Transverse colon (tissue), 4 donors: ENCODE measurements around the gene COL6A2. TPM values are rescaled to one million over a fixed set of nuclear protein-coding genes. Genes with fewer than 3 reads are reported as not detected.

Experiments
- DNase-seq: peaks from one replicate; pipeline ENCODE4 v3.0.0-alpha.2; 2019
- H3K27ac ChIP-seq, 4 donors: fragments of 200-600 bp; sonication (generic); 2 replicates each; pipeline ENCODE4 v1.5.1; 2016 to 2018; ENCODE audit warnings: inconsistent platforms in 4 of 4
- H3K27me3 ChIP-seq: fragments of 200-600 bp; sonication (generic); 2 replicates; pipeline ENCODE4 v1.5.1; 2017; ENCODE audit warnings: inconsistent platforms
- H3K36me3 ChIP-seq, 4 donors: fragments of 200-600 bp; sonication (generic); 2 replicates each; pipeline ENCODE4 v1.5.1; 2017 to 2019; ENCODE audit warnings: inconsistent platforms in 4 of 4
- H3K4me1 ChIP-seq, 4 donors: fragments of 200-600 bp; sonication (generic); 2 replicates each; pipeline ENCODE4 v1.5.1; 2017 to 2020; ENCODE audit warnings: inconsistent platforms in 4 of 4
- H3K4me3 ChIP-seq, 4 donors: fragments of 200-600 bp; sonication (generic); 1 replicate in 1 of 4; 2 replicates in 3 of 4; pipeline versions ENCODE4 v1.5.1 to v1.6.1; 2017 to 2019; ENCODE audit warnings: inconsistent platforms in 4 of 4
- H3K9me3 ChIP-seq, 2 donors: fragments of 200-600 bp; sonication (generic); 2 replicates each; pipeline ENCODE4 v1.5.1; 2017 to 2019; ENCODE audit warnings: inconsistent platforms in 2 of 2
- EP300 ChIP-seq: sonication (generic); formaldehyde crosslinking; IDR thresholded peaks from one replicate; pipeline ENCODE4 v1.6.1; 2017; ENCODE audit warnings: antibody characterized with exemption, low read depth
- POLR2A ChIP-seq: fragments of 450-650 bp; IDR thresholded peaks from one replicate; pipeline ENCODE4 v1.6.1; 2016; ENCODE audit warnings: antibody characterized with exemption, mild to moderate bottlenecking, moderate library complexity
- POLR2AphosphoS5 ChIP-seq, 3 donors: sonication (generic); formaldehyde crosslinking; IDR thresholded peaks; one replicate each; pipeline ENCODE4 v1.6.1; 2016; ENCODE audit warnings: antibody characterized with exemption in 3 of 3
- WGBS, 2 donors: methylation state at CpG; one replicate each; pipeline ENCODE4 v1.1.5; 2018; ENCODE audit warnings: low coverage in 1 of 2; 5-methylcytosine and 5-hydroxymethylcytosine counted together
- in situ Hi-C, 4 donors: fragments of 200-750 bp; cut with MboI; loops; one replicate each; pipeline versions ENCODE4 v1.15.0 to v1.15.1; 2017; ENCODE audit warnings: low sequenced_read_pairs in 3 of 4, low pct_ligation_motif_present in 1 of 4, low pct_unique_long_range_greater_than_20kb in 1 of 4
- intact Hi-C: fragments of 100-400 bp; cut with DNase I; formaldehyde crosslinking; loops from one replicate; pipeline ENCODE4 v1.15.1; 2023; ENCODE audit warnings: low total_unique reads
- total RNA-seq, 4 donors: library from RNA; depleted of rRNA; stranded (reverse); fragments of >200 nt; gene quantifications; one replicate each; pipeline ENCODE4 v1.1.0, GENCODE V29; 2016
- TF ChIP-seq, protein P1 (sequence below), 5 experiments: fragments of 200-600 bp in 3 of 5; fragments of 450-650 bp in 2 of 5; sonication (generic) in 3 of 5; IDR thresholded peaks; 1 replicate in 2 of 5; 2 replicates in 3 of 5; pipeline ENCODE4 v1.5.1; 2016 to 2017; ENCODE audit warnings: antibody characterized with exemption in 5 of 5, inconsistent platforms in 3 of 5, mild to moderate bottlenecking in 2 of 5, moderate library complexity in 1 of 5

Gene COL6A2
- total RNA-seq, 4 donors from 2014 or later = 172 to 550 (median 346) TPM

DNA sequence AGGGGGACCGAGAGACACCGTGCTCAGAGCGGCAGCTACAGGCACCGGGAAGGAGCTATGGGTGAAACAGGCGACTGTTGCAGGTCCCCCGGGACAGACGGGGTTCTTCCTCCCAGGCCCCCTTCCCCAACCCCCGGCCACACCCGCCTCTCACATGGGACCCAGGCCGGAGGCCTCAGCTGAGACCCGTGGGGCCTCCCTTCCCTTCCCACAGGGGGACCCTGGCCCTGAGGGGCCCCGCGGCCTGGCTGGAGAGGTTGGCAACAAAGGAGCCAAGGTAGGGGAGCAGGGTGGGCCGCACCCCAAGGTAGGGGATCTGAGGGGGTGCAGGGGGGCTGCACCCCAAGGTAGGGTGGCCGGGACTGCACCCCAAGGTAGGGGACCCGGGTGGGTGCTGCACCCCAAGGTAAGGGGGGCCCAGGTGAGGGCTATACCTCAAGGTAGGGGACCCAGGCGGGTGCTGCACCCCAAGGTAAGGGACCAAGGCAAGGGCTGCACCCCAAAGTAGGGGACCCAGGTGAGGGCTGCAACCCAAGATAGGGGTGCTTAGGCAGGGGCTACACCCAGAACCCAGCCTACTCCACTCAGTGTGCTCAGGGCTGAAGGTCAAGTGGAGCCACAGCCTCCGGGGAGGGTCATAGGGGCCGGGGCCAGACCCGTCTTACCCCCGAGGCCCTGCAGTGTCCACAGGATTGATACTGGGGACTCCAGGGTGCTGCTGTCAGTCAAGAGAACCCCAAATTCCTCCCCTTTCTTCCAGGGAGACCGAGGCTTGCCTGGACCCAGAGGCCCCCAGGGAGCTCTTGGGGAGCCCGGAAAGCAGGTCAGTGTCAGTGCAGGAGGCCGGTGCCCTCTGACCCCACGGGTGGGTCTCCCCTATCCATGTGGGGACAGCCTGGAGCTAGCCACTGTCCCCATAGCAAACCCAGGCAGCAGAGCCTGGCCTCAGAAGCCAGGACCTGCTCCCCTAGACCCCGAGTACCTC lies 22.7 kb downstream of the COL6A2 start:
- in situ Hi-C loops = loop anchor here in 1 of 4 donors (25.0 kb wide), 1 partner anchor 158 kb away; no protein-coding TSS in a partner anchor
- H3K27me3 ChIP-seq = no peaks in the 10 kb centered on the region
- TF ChIP-seq, protein P1, sequence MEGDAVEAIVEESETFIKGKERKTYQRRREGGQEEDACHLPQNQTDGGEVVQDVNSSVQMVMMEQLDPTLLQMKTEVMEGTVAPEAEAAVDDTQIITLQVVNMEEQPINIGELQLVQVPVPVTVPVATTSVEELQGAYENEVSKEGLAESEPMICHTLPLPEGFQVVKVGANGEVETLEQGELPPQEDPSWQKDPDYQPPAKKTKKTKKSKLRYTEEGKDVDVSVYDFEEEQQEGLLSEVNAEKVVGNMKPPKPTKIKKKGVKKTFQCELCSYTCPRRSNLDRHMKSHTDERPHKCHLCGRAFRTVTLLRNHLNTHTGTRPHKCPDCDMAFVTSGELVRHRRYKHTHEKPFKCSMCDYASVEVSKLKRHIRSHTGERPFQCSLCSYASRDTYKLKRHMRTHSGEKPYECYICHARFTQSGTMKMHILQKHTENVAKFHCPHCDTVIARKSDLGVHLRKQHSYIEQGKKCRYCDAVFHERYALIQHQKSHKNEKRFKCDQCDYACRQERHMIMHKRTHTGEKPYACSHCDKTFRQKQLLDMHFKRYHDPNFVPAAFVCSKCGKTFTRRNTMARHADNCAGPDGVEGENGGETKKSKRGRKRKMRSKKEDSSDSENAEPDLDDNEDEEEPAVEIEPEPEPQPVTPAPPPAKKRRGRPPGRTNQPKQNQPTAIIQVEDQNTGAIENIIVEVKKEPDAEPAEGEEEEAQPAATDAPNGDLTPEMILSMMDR (IDR thresholded peaks at IDR 0.05) = no peak
- TF ChIP-seq EP300 (no peak), POLR2A (no peak), POLR2AphosphoS5 (IDR thresholded peaks at IDR 0.05) (no peak)
- WGBS, 2 donors = 72% methylated on average over 16 of the region's 26 CpGs; no CpG with 5 or more reads in 1 of the 2 donors
- DNase-seq = no peak
- no peaks in the 10 kb centered on the region for H3K4me1 ChIP-seq
- H3K4me3 ChIP-seq = no peak overlapping the region
- H3K36me3 ChIP-seq = peaks cover 0 to 53% (median 4%) of the 10 kb centered on the region in 4 donors
- peak overlapping the region in 1 of 4 donors; percentile 34 for H3K27ac ChIP-seq
- no peaks in the 10 kb centered on the region for H3K9me3 ChIP-seq
- intact Hi-C loops = no loop called here

DNA sequence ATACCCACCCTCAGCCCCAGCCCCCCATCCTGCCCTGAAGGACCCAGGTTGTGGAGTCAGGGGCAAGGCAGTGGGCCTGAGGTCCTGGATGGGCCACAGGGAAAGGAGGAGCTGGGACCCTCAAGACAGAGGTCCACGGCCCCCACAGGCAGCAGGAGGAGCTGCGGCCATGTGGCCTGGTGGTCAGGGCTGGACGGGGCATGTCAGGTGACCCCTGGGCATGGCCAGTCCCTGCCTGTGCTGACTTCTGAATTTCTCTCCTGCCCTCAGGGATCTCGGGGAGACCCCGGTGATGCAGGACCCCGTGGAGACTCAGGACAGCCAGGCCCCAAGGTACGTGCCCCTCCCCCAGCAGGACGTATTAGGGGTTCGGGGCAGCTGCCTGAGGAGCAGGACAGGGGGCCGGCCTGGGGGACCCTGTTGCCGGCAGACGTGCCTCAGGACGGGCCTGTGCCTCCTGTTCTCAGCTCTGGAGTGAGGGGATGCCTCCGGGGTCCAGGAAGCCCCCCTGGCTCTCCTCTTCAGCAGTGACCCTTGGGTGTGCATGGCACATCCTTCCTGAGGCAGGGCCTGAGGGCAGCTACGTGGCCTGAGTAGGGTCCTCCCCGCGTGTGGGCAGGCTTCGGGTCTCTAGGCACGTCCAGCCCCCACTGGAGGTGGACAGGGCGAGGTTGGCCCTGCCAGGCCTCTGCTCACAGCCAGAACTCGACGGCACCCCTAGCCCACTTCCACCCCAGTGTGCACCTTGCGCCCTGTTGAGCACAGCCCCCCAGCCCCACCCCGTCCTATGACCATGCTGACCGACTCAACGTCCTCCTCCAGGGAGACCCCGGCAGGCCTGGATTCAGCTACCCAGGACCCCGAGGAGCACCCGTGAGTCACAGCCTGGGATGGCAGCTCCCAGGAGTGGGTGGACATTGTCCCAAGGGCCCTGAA lies 23.6 kb downstream of the COL6A2 start:
- H3K4me3 ChIP-seq = no peak overlapping the region
- 79% methylated on average over 21 of the region's 29 CpGs; no CpG with 5 or more reads in 1 of the 2 donors for WGBS, 2 donors
- in situ Hi-C loops = loop anchor here in 1 of 4 donors (25.0 kb wide), 1 partner anchor 159 kb away; no protein-coding TSS in a partner anchor
- TF ChIP-seq EP300 = no peak
- TF ChIP-seq, protein P1 (IDR thresholded peaks at IDR 0.05) = no peak
- no peak for TF ChIP-seq POLR2A
- H3K27ac ChIP-seq = peak overlapping the region in 1 of 4 donors; percentile 34
- no peaks in the 10 kb centered on the region for H3K27me3 ChIP-seq
- DNase-seq = peak; percentile 6
- no peaks in the 10 kb centered on the region for H3K9me3 ChIP-seq
- no peaks in the 10 kb centered on the region for H3K4me1 ChIP-seq
- intact Hi-C loops = no loop called here
- peaks cover 0 to 44% (median under 1%) of the 10 kb centered on the region in 4 donors for H3K36me3 ChIP-seq

DNA sequence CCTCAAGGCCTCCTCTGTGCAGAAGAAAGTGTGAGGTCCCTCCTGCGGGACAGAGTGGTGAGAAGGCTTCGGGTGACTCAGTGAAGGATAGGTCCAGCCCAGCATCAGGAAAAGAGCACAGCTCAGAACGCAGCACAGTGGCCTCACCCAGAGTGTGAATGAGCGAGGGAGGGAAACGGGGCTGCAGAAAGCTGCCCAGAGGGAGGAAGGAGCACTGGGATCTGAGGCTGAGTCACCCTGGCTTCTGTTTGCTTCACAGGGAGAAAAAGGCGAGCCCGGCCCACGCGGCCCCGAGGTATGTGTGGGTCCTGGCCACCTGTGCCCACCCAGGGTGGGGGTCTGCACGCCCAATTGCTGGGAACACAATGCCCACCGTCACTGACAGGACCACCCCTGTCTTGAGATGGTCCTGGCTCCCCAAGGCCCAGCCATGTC lies 24.3 kb downstream of the COL6A2 start:
- TF ChIP-seq POLR2A (no peak), EP300 (no peak), POLR2AphosphoS5 (IDR thresholded peaks at IDR 0.05) (no peak)
- TF ChIP-seq, protein P1 (IDR thresholded peaks at IDR 0.05) = no peak
- Histone ChIP-seq H3K27ac (peak overlapping the region in 1 of 4 donors; percentile 34), H3K4me3 (no peak overlapping the region), H3K4me1 (no peaks in the 10 kb centered on the region), H3K27me3 (no peaks in the 10 kb centered on the region), H3K36me3 (peaks cover 0 to 37% (median 0%) of the 10 kb centered on the region in 4 donors), H3K9me3 (no peaks in the 10 kb centered on the region)
- in situ Hi-C loops = loop anchor here in 1 of 4 donors (25.0 kb wide), 1 partner anchor 160 kb away; no protein-coding TSS in a partner anchor
- WGBS, 2 donors = 40 to 63% methylated on average over 1 to 12 of the region's 12 CpGs
- intact Hi-C loops = no loop called here
- DNase-seq = peak; percentile 6
